Skeletal muscle satellite cell (primary cell): ENCODE measurements around the gene BICD1.

Experiments
- H3K27me3 ChIP-seq: 2 replicates; pipeline ENCODE4 v1.7.0; 2013; ENCODE audit warnings: low read length; ENCODE audit not compliant: control insufficient read depth, insufficient read depth
- H3K36me3 ChIP-seq: 2 replicates; pipeline ENCODE4 v1.7.0; 2013; ENCODE audit warnings: mild to moderate bottlenecking, control low read depth, low read length; ENCODE audit not compliant: insufficient read depth
- H3K4me1 ChIP-seq: 2 replicates; pipeline ENCODE4 v1.7.0; 2013; ENCODE audit warnings: low read length; ENCODE audit not compliant: control insufficient read depth, insufficient read depth
- H3K4me2 ChIP-seq: 2 replicates; pipeline ENCODE4 v1.7.0; 2013; ENCODE audit warnings: mild to moderate bottlenecking, low read length
- H3K4me3 ChIP-seq: 2 replicates; pipeline ENCODE4 v1.7.0; 2013; ENCODE audit warnings: low read length
- H3K9ac ChIP-seq: 2 replicates; pipeline ENCODE4 v1.7.0; 2013; ENCODE audit warnings: mild to moderate bottlenecking, low read depth, low read length, moderate library complexity
- H3K9me3 ChIP-seq: replicated peaks from 2 replicates; pipeline ENCODE4 v1.7.0; 2013; ENCODE audit warnings: mild to moderate bottlenecking, control low read depth, low read length

Gene BICD1

GRCh38 chr12:32331133-32331532 lies 224.5 kb downstream of the BICD1 start:
- Histone ChIP-seq H3K36me3 (peaks cover 19% of the 10 kb centered on the region), H3K9ac (no peak overlapping the region), H3K9me3 (no peaks in the 10 kb centered on the region), H3K4me3 (no peak overlapping the region), H3K4me2 (no peak overlapping the region), H3K27me3 (no peaks in the 10 kb centered on the region), H3K4me1 (no peaks in the 10 kb centered on the region)

- Histone ChIP-seq H3K27me3 (no peaks in the 10 kb centered on the region), H3K9ac (no peak overlapping the region), H3K4me1 (peaks cover 3% of the 10 kb centered on the region), H3K4me2 (no peak overlapping the region), H3K36me3 (peaks cover 22% of the 10 kb centered on the region), H3K9me3 (no peaks in the 10 kb centered on the region), H3K4me3 (no peak overlapping the region)
These were observed 225.8 kb downstream of the BICD1 start for GRCh38 chr12:32332446-32332845.

- no peak overlapping the region for H3K9ac ChIP-seq
- peaks cover 21% of the 10 kb centered on the region for H3K36me3 ChIP-seq
- H3K27me3 ChIP-seq = no peaks in the 10 kb centered on the region
- no peak overlapping the region for H3K4me2 ChIP-seq
- no peak overlapping the region for H3K4me3 ChIP-seq
- no peaks in the 10 kb centered on the region for H3K9me3 ChIP-seq
- peaks cover 3% of the 10 kb centered on the region for H3K4me1 ChIP-seq
These were observed 227.7 kb downstream of the BICD1 start for GRCh38 chr12:32334371-32334777.

GRCh38 chr12:32336261-32336660 lies 229.6 kb downstream of the BICD1 start:
- Histone ChIP-seq H3K4me2 (no peak overlapping the region), H3K4me1 (peaks cover 3% of the 10 kb centered on the region), H3K9me3 (no peaks in the 10 kb centered on the region), H3K27me3 (no peaks in the 10 kb centered on the region), H3K9ac (no peak overlapping the region), H3K36me3 (peaks cover 26% of the 10 kb centered on the region), H3K4me3 (no peak overlapping the region)

GRCh38 chr12:32343496-32343895 lies 236.8 kb downstream of the BICD1 start:
- no peaks in the 10 kb centered on the region for H3K4me1 ChIP-seq
- no peak overlapping the region for H3K4me3 ChIP-seq
- H3K36me3 ChIP-seq = peaks cover 18% of the 10 kb centered on the region
- H3K27me3 ChIP-seq = no peaks in the 10 kb centered on the region
- H3K9me3 ChIP-seq = no peaks in the 10 kb centered on the region
- no peak overlapping the region for H3K9ac ChIP-seq
- H3K4me2 ChIP-seq = no peak overlapping the region

- peaks cover 18% of the 10 kb centered on the region for H3K36me3 ChIP-seq
- H3K9me3 ChIP-seq = no peaks in the 10 kb centered on the region
- no peak overlapping the region for H3K4me3 ChIP-seq
- no peaks in the 10 kb centered on the region for H3K4me1 ChIP-seq
- H3K9ac ChIP-seq = no peak overlapping the region
- H3K27me3 ChIP-seq = no peaks in the 10 kb centered on the region
- H3K4me2 ChIP-seq = no peak overlapping the region
These were observed 237.4 kb downstream of the BICD1 start for GRCh38 chr12:32344047-32344446.

DNA sequence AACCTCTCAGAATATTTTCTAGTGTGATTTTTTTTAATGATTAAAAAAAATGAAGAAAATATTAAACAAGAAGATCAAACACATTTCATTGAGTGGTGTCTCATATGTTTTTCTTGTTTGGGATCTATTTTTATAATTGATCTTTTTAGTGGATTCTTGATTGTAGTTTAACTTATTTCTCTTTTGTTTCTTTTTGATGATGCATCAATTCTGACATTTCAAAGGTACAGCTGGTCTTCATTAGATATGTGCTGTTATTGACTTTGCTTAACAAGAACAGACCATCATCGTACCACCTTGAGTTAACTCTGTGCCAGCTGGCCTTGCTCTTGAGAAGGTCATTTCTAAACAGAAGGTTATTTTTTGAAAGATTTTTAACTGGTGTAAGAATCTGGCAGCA lies 246.9 kb downstream of the BICD1 start:
- Histone ChIP-seq H3K4me1 (no peaks in the 10 kb centered on the region), H3K4me3 (no peak overlapping the region), H3K4me2 (no peak overlapping the region), H3K9me3 (no peaks in the 10 kb centered on the region), H3K9ac (no peak overlapping the region), H3K27me3 (no peaks in the 10 kb centered on the region), H3K36me3 (peaks cover 8% of the 10 kb centered on the region)

- H3K4me3 ChIP-seq = no peak overlapping the region
- H3K36me3 ChIP-seq = peaks cover 2% of the 10 kb centered on the region
- H3K4me2 ChIP-seq = no peak overlapping the region
- no peaks in the 10 kb centered on the region for H3K27me3 ChIP-seq
- H3K9me3 ChIP-seq = no peaks in the 10 kb centered on the region
- H3K9ac ChIP-seq = no peak overlapping the region
- H3K4me1 ChIP-seq = no peaks in the 10 kb centered on the region
These were observed 251.1 kb downstream of the BICD1 start for GRCh38 chr12:32357601-32358249.

GRCh38 chr12:32360956-32361355 lies 254.3 kb downstream of the BICD1 start:
- H3K4me3 ChIP-seq = no peak overlapping the region
- no peak overlapping the region for H3K4me2 ChIP-seq
- H3K9ac ChIP-seq = no peak overlapping the region
- no peaks in the 10 kb centered on the region for H3K27me3 ChIP-seq
- H3K9me3 ChIP-seq = no peaks in the 10 kb centered on the region
- no peaks in the 10 kb centered on the region for H3K36me3 ChIP-seq
- peaks cover 5% of the 10 kb centered on the region for H3K4me1 ChIP-seq

DNA sequence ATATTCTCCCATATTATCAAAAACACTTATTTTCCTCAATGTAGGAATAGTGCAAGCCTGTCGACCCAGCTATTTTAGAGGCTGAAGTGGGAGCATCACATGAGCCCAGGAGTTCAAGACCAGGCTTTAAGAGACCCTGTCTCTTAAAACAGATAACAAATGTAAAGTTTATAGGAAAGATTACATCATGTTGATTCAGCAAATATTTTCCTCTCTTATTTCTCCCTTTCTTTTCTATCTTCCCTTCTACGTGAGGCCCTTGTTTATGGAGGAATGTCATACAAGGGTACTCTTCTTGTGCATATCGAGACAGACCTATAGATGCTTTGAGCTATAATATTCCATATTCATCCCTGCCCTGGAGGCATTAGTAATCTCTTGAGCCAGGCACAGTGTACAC lies 256.2 kb downstream of the BICD1 start:
- no peaks in the 10 kb centered on the region for H3K27me3 ChIP-seq
- peaks cover 5% of the 10 kb centered on the region for H3K4me1 ChIP-seq
- H3K4me2 ChIP-seq = no peak overlapping the region
- H3K9ac ChIP-seq = no peak overlapping the region
- H3K4me3 ChIP-seq = no peak overlapping the region
- H3K9me3 ChIP-seq = no peaks in the 10 kb centered on the region
- no peaks in the 10 kb centered on the region for H3K36me3 ChIP-seq

- no peak overlapping the region for H3K4me2 ChIP-seq
- peaks cover 5% of the 10 kb centered on the region for H3K4me1 ChIP-seq
- no peak overlapping the region for H3K4me3 ChIP-seq
- no peaks in the 10 kb centered on the region for H3K9me3 ChIP-seq
- peaks cover 5% of the 10 kb centered on the region for H3K36me3 ChIP-seq
- no peak overlapping the region for H3K9ac ChIP-seq
- no peaks in the 10 kb centered on the region for H3K27me3 ChIP-seq
These were observed 258.9 kb downstream of the BICD1 start for GRCh38 chr12:32365473-32366064.

GRCh38 chr12:32366714-32367113 lies 260.1 kb downstream of the BICD1 start:
- H3K4me1 ChIP-seq = peaks cover 5% of the 10 kb centered on the region

More at GRCh38 chr12:32366714-32367113, 260.1 kb downstream of the BICD1 start:
- no peak overlapping the region for H3K4me2 ChIP-seq
- H3K27me3 ChIP-seq = no peaks in the 10 kb centered on the region
- H3K4me3 ChIP-seq = no peak overlapping the region
- no peaks in the 10 kb centered on the region for H3K9me3 ChIP-seq
- H3K9ac ChIP-seq = no peak overlapping the region
- peaks cover 5% of the 10 kb centered on the region for H3K36me3 ChIP-seq
